Loucy (cell line): Measurements from ENCODE around the gene TMEM231.

ENCODE experiments used
- CTCF ChIP-seq: fragments of 200-600 bp; sonication (generic); conservative IDR thresholded peaks from 2 replicates; pipeline ENCODE4 v1.5.1; 2014; ENCODE audit warnings: mild to moderate bottlenecking, antibody characterized with exemption, low read length
- EZH2phosphoT487 ChIP-seq: fragments of 200-600 bp; IDR thresholded peaks from 2 replicates; pipeline ENCODE4 v1.6.1; 2018; ENCODE audit warnings: antibody characterized with exemption, mild to moderate bottlenecking, moderate library complexity, borderline replicate concordance

DNA sequence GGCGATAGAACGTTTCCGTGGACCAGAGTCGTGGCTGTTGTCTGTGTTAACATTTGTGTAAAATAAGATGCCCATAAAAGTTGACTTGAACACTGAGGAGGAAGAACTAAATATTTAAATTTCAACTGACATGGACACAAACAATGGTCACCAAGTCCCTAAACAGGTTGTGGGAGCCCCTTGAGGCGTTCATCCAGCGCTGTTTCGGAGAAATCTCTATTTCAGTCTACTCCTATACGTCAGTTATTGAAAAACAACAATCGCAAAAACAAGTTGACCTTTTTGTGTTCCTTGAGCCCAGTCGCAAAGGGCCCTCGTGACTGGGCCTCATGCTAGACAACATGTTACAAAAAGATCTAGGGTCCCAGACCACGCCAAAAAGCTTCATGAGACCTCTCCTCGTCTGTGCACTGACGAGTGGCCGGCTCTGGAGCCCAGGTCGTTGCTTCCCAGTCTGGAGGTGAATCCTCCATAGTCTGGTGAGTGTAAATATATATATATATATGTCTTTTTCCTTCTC, 439 bp upstream of the TMEM231 start:
- TF ChIP-seq CTCF (no peak), EZH2phosphoT487 (no peak)
